NCI-H2196 treated with DMSO at 0.1 percent for 48 hours (cell line): ENCODE data around the gene SWSAP1.
"Not testable (repeated sequence)": the region's sequence is repeated elsewhere in the genome, so short reads cannot be mapped to it uniquely, and the experiment has no call there.

ENCODE experiments used
- DNase-seq: peaks from one replicate; lab custom pipeline; 2025; ENCODE audit not compliant: unreplicated experiment; lab: John Stamatoyannopoulos, UW

SWSAP1 gene

DNA sequence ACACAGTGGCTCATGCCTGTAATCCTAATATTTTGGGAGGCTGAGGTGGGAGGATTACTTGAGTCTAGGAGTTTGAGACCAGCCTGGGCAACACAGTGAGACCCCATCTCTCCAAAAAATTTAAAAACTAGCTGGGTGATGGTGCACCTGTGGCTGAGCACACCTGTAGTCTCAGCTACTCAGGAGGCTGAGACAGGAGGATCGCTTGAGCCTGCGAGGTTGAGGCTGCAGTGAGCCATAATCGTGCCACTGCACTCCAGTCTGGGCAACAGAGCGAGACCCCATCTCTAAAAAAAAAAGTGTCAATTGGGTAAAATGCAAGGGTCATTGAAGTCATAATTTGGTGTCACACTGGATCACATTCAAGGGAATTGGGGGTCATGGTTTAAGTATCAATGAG lies 20.4 kb upstream of the SWSAP1 start:
- DNase-seq: not testable (repeated sequence)

DNA sequence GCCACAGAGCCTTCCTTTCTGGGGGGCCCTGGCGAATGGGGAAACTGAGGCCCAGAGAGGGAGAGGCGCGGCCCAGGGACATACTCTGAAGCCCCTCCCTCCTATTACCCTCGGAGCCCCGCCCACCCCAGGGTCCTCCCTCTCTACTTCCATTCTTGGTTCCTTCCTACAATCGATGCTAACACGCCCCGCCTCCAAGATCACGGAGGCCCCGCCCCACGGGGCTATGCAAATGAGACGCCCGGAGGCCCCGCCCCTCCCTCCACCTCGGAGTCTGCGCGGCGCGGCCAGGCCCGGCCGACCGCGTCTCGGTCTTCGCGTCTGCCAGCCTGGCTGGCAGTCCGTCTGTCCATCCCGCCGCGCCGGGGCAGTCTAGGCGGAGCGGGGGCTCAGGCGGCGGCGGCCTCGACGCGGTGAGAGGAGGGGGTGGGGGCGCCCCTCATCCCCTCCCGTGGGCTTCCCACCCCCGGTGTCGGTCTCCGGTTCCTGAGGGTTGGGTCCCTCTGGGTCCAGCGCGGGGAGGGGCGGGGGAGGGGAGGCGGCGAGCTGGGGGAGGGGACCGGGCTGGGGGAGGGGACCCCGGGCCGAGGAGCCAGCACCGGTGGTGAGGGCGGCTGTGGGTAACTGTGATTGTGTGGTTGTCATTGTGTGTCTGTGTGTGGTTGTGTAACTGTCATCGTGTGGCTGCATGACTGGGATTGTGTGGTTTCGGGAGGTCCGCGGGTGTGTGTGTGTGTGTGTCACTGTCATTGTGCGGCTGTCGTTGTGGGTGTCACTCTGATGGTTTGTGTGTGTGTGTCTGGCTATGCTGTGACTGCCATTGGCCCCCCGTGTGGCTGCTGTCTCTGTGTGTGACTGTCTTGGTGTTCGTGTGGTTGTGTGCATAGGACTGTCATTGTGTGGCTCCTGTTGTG lies 19.0 kb upstream of the SWSAP1 start, which contains the start of gene PLPPR2:
Gene PLPPR2 (plus strand): TSS at position 273 of the 914 bp plus-strand sequence. CDS start 2,242 bp downstream, outside the sequence.
- DNase-seq: peak; percentile 83

DNA sequence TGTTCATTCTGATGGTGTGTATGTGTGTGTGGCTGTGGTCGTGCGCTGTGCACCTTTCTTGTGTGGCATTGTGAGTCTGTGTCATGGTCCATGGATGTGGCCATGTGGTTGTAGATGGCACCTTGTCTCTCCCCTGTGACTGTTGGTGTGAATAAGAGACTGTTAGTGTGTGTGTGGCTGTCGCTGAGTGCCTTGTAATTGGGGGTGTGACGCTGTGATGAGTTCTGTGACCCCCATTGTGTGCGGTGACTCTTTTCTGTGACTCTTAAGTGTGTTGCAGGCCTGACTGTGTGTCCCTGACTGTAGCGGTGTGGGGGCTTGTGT lies 18.4 kb upstream of the SWSAP1 start:
- DNase-seq: no peak

DNA sequence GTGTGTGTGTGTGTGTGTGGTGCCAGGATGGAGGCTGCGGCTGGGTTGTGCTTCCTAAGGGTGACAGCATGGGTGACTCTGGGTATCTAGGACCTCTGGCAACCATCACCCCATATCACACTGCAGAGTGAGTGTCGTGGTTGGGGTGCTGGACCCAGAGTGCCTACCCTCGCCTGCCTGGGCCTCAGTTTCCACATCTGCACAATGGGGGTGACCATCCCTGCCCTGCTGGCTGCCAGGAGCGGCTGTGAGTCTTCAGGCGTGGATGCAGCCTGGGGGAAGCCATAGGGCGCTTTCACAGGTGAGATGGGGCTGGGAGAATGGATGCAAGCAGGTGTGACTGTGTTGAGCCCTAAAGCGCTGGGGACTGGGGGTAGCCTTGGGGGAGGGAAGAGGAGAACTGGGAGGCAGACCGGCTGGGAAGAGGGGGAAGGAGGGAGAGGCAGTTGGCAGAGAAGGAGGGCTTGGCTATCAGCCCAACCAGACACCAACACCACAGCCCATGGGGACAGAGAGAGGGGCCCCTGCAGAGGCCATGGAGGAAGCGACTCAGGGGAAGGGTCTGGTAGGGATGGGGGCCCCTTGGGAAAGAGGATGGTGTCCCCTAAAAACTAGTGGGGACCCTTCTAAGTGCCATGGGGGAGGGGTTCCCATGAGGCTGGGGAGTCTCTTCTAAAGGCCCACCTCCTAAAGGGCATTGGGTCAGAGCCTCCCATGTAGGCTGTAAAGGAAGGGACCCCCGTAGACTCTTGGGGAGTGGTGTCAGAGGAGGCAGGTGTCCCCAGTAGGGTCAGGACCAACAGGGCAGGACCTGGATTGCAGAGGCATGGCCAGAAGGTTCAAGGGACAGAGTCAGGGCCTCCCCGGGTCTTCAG lies 17.6 kb upstream of the SWSAP1 start:
- no peak for DNase-seq

DNA sequence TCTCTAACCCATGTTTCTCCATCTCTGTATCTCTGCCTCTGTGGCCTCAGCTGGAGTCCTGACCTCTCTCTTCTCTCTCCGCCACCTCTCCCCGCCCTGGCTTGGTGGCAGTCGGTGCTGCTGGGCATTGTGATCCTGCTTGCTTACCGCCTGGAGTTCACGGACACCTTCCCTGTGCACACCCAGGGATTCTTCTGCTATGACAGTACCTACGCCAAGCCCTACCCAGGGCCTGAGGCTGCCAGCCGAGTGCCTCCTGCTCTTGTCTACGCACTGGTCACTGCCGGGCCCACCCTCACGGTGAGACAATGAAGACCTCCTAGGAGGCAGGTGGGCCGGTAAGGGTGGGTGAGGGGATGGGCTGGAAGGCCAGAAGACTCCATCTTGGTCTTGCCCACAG lies 15.0 kb upstream of the SWSAP1 start:
- no peak for DNase-seq

DNA sequence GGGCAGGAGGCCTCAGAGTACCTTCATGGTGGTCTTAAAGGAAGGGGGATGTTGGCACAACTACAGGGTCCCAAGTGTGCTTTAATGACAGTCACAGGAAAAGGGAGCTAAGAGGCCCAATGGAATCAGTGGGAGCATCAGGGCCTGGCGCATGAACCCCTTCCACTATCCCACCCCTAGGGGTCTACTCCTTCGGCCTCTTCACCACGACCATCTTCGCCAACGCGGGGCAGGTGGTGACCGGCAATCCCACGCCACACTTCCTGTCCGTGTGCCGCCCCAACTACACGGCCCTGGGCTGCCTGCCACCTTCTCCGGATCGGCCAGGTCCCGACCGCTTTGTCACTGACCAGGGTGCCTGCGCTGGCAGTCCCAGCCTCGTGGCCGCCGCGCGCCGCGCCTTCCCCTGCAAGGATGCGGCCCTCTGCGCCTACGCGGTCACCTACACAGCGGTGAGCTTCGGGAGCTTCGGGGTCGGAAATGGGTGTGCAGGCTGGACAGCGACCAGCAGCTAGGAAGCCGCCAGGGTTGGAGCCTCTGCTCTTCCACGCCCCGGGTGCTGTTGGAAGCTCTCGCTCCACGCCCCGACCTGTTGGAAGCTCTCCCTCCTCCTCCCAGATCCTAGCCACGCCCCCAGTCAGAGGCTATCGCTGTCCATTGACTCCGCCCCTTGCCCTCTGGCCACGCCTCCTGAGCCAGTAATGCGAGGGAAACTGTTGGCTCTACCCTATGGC lies 13.3 kb upstream of the SWSAP1 start:
- no peak for DNase-seq

DNA sequence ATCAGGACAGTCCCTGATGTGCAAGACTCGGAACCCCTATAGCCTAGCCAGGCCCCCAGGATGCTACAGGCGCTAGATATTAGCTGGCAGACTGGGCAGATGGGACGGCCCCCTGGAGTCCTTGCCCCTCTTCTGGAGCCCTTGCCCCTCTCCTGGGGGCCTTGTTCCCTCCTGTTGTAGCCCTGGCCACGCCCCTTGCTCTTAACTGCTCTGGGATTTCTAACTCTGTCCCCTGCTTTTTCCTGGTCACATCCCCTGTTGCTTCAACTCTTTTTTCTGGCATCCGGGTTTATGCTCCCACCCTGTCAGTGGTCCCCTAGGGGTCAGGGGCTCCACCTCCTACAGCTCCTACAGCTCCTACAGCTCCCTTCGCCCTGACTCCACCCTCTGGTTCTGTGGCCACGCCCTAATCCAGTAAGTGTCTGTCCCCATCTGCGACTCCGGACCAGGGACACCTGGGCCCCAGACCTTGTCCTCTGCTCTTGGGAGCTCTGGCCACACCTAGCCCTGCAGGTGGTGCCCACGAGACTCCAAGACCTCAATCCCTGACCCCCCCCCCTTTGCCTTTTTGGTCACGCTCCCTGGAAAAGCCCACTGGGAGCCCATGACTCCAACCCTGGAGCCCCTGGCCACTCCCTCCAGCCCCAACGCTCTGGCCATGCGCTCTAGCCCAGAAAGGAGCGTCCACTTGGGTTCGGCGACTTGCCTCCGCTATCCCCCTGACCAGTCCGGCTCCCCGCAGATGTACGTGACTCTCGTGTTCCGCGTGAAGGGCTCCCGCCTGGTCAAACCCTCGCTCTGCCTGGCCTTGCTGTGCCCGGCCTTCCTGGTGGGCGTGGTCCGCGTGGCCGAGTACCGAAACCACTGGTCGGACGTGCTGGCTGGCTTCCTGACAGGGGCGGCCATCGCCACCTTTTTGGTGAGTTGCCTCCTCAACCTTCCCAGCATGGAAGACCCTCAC lies 12.4 kb upstream of the SWSAP1 start:
- no peak for DNase-seq

DNA sequence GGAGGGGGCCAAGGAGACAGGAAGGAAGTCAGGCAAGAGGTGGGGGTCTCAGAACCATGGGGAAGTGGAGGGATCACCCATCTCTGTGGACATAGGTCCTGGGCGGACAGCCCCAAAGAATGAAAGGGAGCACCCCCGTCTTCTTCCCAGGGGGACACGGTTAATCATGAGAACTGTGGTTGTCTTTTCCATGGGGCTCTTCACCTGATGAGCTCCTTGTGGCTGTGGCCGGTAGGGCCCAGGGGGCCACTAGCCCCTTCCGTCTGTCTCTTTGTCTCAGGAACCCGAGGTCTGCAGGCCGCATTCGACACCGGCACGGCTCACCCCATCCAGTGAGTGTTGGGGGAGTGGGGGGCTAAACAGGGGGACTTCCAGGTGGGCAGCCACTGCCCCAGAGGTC lies 10.6 kb upstream of the SWSAP1 start:
- DNase-seq: no peak

DNA sequence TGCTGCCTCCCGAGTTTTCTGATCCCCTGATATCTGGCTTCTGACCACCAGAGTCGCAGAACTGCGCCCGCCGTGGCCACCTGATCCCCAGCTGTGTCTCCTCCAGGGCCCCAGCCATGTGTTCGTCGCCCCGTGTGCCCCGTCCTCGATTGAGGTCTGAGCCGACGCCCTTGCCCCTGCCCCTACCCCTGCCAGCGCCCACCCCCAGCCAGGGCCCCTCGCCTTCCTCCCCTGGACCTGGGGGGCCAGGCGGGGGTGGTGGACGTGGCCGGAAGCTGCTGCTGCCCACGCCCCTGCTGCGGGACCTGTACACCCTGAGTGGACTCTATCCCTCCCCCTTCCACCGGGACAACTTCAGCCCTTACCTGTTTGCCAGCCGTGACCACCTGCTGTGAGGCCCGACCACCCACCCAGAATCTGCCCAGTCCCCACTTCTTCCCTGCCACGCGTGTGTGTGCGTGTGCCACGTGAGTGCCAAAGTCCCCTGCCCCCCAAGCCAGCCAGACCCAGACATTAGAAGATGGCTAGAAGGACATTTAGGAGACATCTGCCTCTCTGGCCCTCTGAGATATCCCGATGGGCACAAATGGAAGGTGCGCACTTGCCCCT lies 10.1 kb upstream of the SWSAP1 start:
- no peak for DNase-seq

DNA sequence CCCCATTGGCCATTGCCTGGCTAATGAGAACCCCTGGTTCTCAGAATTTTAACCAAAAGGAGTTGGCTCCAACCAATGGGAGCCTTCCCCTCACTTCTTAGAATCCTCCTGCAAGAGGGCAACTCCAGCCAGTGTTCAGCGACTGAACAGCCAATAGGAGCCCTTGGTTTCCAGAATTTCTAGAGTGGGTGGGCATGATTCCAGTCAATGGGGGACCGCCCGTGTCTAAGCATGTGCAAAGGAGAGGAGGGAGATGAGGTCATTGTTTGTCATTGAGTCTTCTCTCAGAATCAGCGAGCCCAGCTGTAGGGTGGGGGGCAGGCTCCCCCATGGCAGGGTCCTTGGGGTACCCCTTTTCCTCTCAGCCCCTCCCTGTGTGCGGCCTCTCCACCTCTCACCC lies 9.5 kb upstream of the SWSAP1 start:
- no peak for DNase-seq

DNA sequence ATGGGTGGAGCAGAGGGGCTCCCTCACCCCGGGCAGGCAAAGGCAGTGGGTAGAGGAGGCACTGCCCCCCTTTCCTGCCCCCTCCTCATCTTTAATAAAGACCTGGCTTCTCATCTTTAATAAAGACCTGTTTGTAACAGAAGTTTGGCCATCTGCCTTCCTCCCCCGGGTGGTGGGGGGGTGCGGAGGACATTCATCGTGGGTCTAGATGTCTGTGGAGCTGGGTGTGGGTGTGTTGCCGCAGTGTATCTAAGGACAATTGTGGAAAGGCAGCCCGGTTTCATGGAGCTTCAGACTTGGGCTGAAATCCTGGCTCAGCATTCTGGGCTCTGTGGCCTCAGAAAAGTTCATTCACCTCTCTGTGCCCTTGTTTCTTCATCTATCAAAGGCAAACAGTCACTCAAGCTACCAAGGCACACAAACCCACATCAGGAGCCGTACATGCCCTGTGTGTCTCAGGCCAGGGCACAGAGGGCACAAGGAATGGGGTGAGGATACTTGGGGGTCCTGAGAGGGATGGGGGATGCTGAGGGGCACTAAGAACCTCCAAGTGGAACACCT lies 8.8 kb upstream of the SWSAP1 start:
- no peak for DNase-seq

DNA sequence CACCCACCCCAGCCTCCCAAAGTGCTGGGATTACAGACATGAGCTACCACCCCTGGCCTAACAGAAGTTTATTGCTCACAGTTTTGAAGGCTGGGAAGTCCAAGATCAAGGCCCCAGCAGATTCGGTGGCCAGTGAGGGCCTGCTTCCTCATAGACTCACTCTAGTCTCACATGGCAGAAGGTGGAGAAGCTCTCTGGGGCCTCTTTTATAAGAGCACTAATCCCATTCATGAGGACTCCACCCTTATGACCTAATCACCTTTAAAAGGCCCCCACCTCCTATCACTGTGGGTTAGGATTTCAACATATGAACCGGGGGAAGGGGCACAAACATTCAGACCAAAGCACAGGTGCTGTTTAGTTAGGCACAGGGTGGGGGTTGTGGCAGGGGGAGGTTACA lies 6.9 kb upstream of the SWSAP1 start:
- no peak for DNase-seq

DNA sequence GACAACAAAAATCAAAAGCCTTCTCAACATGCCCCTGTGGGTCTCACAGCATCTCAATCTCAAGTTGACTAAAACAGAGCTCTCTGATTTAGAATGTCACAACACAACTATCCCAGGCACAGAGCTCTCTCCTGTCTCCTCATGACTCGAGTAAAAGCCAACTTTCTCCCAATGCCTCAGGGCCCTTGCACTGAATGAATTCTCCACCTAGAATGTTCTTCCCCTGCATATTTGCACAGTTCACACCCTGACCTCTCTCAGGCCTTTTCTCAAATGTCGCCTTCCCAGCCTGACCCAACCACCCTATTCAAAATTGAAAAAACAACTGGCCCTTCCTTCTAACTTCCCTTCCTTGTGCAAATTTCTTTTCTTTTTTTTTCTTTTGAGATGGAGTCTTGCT lies 3.7 kb upstream of the SWSAP1 start:
- no peak for DNase-seq

DNA sequence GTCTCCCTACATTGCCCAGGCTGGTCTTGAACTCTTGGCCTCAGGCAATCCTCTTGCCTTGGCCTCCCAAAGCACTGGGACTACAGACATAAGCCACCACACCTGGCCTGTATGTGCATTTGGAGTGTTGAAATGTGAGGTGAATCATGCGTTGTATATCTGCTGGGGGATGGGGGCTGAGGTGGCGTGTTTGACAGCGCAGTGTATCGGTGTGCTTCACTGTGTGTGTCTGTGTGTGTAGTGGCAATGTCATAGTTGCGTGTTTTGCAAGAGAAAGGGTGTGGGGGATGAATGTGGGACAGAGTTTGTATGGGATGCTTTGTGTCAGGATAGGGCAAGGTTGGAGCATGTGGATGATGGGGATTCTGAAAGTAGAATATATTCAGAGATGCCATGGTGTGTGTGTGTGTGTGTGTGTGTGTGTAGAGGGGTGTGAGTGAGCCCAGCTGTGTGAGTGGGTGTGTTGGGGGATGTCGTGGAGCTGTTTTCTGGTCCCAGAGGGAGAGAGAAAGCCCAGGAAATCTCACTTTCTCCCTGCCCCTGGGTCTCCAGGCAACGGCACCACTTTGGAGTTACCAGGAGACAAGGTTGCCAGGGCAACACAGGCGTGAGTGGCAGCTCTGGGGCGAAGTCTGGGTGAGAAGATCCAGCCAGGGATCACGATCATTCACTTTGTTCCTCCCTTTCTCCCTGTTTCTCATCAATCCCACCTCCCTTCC lies 1.1 kb upstream of the SWSAP1 start:
- DNase-seq: peak; percentile 65

DNA sequence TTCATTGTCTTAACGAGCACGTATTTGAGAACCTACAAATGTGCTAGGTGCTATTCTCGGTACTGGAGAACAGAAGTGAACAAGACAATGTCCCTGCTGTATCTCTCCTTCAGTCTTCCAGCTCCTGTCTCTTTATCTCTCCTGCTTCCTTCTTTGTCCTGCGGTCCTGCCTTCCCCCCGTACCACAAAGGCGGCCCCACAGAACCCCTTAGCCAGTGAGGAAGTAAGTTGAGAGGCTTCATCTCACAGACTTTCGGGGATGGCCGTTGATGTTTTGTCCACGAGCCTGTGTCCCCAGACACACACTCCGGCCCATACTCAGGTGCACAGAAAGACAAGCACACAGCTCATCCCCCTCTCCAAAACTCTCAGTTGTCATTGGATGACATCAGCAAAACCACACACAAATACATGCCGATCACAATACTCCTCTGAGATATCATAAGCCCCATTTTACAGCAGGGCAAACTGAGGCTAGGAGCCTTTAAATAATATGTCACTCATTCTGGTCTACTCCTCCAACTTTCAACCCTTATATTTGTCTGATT lies 507 bp upstream of the SWSAP1 start:
- no peak for DNase-seq

DNA sequence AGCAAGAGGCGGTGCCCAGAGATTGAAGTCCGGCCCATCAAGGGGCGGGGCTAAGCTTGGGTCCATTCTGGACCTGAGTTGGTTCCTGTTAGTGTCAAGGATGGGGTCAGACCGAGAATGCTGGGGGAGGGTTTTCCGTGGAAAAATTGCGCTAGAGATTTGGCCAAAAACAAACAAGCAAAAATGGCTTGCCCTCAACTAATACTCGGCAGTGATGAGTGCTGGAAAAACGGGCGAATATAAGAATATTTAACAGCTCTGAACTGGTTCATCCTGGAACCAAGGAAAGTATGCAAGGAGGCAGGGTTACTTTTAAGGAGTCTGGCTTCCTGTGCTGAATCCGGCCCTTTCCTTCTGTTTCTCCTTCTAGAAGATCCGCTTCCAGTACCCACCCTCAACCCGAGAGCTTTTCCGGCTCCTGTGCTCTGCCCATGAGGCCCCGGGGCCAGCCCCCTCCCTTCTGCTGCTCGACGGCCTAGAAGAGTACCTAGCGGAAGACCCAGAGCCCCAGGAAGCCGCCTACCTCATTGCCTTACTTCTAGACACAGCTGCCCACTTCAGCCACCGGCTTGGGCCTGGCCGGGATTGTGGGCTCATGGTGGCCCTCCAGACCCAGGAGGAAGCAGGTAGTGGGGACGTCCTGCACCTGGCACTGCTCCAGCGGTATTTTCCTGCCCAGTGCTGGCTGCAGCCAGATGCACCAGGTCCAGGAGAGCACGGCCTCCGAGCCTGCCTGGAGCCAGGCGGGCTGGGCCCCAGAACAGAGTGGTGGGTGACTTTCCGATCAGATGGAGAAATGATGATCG lies 880 bp downstream of the SWSAP1 start:
- peak; percentile 45 for DNase-seq

DNA sequence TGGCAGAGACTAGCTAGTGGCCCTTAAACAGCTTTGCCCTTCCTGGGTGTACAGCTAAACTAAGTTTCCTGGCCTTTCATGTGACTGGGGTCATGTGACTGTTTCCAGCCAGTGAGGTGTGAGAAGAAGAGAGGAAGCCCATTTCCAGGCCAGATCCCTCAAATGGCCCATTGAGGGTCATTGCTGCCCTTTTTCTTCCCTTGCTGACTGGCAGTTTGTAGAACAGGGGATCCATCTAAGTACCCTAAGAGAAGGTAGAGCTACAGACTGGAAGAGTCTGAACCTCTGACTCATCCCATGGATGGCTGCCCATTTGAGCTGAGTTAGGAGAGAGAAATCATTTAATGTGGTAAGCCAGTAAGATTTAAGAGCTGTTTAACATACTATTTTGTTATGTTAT lies 2.8 kb downstream of the SWSAP1 start:
- no peak for DNase-seq

DNA sequence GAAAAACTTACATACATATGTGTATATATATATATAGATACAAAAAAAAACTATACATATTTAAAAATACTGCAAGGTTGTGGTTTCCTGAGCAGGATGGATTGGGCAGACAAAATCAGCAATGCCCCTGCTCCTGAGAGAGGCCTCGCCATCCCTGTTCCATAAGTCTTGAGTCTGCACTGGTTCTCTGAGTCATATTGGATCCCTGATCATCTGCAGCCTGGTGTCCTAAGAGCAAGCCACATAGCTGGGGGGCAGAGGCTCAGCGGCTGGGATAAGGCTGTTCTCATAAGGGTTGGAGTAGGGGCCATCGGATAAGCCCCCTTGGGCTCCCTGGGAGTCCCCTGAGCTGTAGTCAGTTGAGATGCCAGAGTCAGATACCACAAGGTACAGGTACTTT lies 3.3 kb downstream of the SWSAP1 start:
- DNase-seq: no peak
